ENCODE data around the gene RAB11FIP4. TPM values are rescaled to one million over a fixed set of nuclear protein-coding genes. Genes with fewer than 3 reads are reported as not detected.

The RAB11FIP4 gene
- total and polyA plus RNA-seq, 2 of the 13 experiments (the other 11 are each of a cell fraction or from before 2014, with no cell fraction given) = 28.0 to 89.3 TPM

DNA sequence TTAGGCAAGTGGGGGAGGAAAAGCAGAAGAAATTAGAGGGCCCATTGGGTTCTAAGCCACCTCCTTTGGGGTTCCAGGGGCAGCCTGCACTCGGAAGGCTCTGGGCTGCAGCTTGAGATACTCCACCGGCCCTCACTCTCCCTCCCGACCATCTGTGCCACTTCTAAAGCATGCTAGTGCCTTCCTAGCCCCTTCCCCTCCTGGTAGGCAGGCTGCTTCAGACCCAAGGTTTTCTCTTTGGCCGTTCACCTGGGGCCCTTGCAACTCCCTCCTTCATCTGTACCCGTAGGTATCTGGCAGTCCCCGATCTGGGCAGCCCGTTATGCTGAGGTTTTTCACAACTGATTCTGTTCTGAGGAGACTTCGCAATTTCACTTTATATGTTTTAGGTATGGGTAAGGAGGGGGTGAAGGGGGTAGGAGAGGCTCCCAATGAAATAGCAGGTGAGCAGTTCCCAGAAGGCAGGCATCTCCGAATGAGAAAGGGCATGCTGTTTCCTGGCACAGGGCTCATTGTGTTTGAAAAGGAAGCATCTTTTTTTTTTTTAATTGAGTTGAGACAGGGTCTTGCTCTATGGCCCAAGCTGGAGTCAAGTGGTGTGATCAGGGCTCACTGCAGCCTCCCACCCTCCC lies 98.7 kb downstream of the RAB11FIP4 start (continued):
- TF ChIP-seq, protein P1, sequence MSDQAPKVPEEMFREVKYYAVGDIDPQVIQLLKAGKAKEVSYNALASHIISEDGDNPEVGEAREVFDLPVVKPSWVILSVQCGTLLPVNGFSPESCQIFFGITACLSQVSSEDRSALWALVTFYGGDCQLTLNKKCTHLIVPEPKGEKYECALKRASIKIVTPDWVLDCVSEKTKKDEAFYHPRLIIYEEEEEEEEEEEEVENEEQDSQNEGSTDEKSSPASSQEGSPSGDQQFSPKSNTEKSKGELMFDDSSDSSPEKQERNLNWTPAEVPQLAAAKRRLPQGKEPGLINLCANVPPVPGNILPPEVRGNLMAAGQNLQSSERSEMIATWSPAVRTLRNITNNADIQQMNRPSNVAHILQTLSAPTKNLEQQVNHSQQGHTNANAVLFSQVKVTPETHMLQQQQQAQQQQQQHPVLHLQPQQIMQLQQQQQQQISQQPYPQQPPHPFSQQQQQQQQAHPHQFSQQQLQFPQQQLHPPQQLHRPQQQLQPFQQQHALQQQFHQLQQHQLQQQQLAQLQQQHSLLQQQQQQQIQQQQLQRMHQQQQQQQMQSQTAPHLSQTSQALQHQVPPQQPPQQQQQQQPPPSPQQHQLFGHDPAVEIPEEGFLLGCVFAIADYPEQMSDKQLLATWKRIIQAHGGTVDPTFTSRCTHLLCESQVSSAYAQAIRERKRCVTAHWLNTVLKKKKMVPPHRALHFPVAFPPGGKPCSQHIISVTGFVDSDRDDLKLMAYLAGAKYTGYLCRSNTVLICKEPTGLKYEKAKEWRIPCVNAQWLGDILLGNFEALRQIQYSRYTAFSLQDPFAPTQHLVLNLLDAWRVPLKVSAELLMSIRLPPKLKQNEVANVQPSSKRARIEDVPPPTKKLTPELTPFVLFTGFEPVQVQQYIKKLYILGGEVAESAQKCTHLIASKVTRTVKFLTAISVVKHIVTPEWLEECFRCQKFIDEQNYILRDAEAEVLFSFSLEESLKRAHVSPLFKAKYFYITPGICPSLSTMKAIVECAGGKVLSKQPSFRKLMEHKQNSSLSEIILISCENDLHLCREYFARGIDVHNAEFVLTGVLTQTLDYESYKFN (CRISPR knock-in tag; conservative IDR thresholded peaks at IDR 0.05) = 0 out of 2 replicates have a peak, but pooled peaks have one; percentile 0
- TF ChIP-seq DRAP1 (CRISPR knock-in tag; IDR thresholded peaks at IDR 0.05) (peak; percentile 6; the same call in 1 of the 2 replicates), ZMYM4 (CRISPR knock-in tag; IDR thresholded peaks at IDR 0.05) (no peak), MIXL1 (CRISPR knock-in tag; IDR thresholded peaks at IDR 0.05) (0 out of 2 replicates have a peak, but pooled peaks have one; percentile 13), SRSF1 (optimal IDR thresholded peaks at IDR 0.05; ENCODE audit: low read depth, low read length) (no peak), BORCS8-MEF2B (CRISPR knock-in tag; IDR thresholded peaks at IDR 0.05) (no peak), CREB3 (CRISPR knock-in tag; IDR thresholded peaks at IDR 0.05) (no peak)
- TF ChIP-seq, protein P2, sequence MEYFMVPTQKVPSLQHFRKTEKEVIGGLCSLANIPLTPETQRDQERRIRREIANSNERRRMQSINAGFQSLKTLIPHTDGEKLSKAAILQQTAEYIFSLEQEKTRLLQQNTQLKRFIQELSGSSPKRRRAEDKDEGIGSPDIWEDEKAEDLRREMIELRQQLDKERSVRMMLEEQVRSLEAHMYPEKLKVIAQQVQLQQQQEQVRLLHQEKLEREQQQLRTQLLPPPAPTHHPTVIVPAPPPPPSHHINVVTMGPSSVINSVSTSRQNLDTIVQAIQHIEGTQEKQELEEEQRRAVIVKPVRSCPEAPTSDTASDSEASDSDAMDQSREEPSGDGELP (IDR thresholded peaks at IDR 0.05; ENCODE audit: borderline replicate concordance, low read depth) = no peak

All from HepG2 (cell line).